Spinal cord (tissue), 10 donors: Measurements from ENCODE around the gene NEURL1B. TPM values are rescaled to one million over a fixed set of nuclear protein-coding genes. Genes with fewer than 3 reads are reported as not detected.
"Not testable (repeated sequence)": the region's sequence is repeated elsewhere in the genome, so short reads cannot be mapped to it uniquely, and the experiment has no call there.

Experiments
- DNase-seq, 6 donors: peaks; one replicate each; pipeline versions ENCODE4 v3.0.0 to v3.0.0-alpha.2; 2013 to 2015; ENCODE audit warnings: low spot score in 6 of 6, low read depth in 4 of 6
- H3K27ac ChIP-seq: one replicate; pipeline ENCODE4 v1.5.1; 2013; ENCODE audit warnings: low read depth, low read length, control low read depth
- H3K27me3 ChIP-seq: one replicate; pipeline ENCODE4 v1.6.1; 2013; ENCODE audit warnings: low read length; ENCODE audit not compliant: control insufficient read depth, insufficient read depth
- H3K36me3 ChIP-seq: one replicate; pipeline ENCODE4 v1.6.1; 2013; ENCODE audit warnings: low read length; ENCODE audit not compliant: control insufficient read depth, insufficient read depth
- H3K4me1 ChIP-seq: one replicate; pipeline ENCODE4 v1.6.1; 2013; ENCODE audit warnings: low read length; ENCODE audit not compliant: control insufficient read depth, insufficient read depth
- H3K4me3 ChIP-seq: one replicate; pipeline ENCODE4 v1.5.1; 2013; ENCODE audit warnings: low read depth, low read length, control low read depth
- H3K9me3 ChIP-seq: one replicate; pipeline ENCODE4 v1.6.1; 2013; ENCODE audit warnings: low read length; ENCODE audit not compliant: control insufficient read depth, insufficient read depth
- WGBS: methylation state at CpG from one replicate; pipeline ENCODE4 v1.1.5; 2013; ENCODE audit warnings: missing lambda C conversion rate; ENCODE audit not compliant: insufficient coverage; 5-methylcytosine and 5-hydroxymethylcytosine counted together
- polyA plus RNA-seq, 2 donors: library from polyadenylated mRNA; unstranded; fragments of 120-200 nt; gene quantifications; one replicate each; pipeline ENCODE4 v1.2.1, GENCODE V29; 2013; ENCODE audit not compliant: insufficient read length in 2 of 2
- total RNA-seq, 2 donors: library from RNA; depleted of rRNA in 1 of 2; stranded (reverse); fragments of 120-200 nt in 1 of 2; fragments of >200 nt in 1 of 2; gene quantifications; one replicate each; pipeline versions ENCODE4 v1.2.3 to v1.2.4, GENCODE V29; 2013 to 2014
- donor health status: healthy.

The NEURL1B gene
- total and polyA plus RNA-seq, 4 donors = 8.5 to 17.4 (median 16.5) TPM

DNA sequence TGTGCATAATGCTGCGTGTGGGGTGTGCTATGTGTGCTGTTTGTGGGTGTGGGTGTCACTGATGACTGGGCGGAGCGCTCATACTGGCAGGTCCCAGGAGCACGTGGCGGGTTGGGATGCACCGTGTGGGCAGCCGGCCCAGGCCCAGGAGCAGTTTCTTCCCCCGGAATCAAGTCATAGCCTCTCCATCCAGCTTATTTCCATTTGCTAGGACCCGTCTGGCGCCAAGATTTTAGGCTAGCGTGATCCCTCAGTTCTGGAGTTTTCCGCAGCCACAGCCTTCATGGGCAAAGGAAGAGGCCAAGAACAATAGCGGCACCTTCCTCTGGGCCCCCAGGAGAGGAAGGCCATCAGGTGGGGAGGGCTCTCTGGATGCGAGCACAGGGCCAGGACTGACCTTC lies 43.3 kb upstream of the NEURL1B start:
- Histone ChIP-seq H3K9me3 (no peaks in the 10 kb centered on the region), H3K4me3 (no peak overlapping the region), H3K36me3 (no peaks in the 10 kb centered on the region), H3K4me1 (peaks cover 20% of the 10 kb centered on the region), H3K27ac (no peak overlapping the region), H3K27me3 (no peaks in the 10 kb centered on the region)
- 92% methylated on average over 14 of the region's 14 CpGs for WGBS
- DNase-seq = no peak

DNA sequence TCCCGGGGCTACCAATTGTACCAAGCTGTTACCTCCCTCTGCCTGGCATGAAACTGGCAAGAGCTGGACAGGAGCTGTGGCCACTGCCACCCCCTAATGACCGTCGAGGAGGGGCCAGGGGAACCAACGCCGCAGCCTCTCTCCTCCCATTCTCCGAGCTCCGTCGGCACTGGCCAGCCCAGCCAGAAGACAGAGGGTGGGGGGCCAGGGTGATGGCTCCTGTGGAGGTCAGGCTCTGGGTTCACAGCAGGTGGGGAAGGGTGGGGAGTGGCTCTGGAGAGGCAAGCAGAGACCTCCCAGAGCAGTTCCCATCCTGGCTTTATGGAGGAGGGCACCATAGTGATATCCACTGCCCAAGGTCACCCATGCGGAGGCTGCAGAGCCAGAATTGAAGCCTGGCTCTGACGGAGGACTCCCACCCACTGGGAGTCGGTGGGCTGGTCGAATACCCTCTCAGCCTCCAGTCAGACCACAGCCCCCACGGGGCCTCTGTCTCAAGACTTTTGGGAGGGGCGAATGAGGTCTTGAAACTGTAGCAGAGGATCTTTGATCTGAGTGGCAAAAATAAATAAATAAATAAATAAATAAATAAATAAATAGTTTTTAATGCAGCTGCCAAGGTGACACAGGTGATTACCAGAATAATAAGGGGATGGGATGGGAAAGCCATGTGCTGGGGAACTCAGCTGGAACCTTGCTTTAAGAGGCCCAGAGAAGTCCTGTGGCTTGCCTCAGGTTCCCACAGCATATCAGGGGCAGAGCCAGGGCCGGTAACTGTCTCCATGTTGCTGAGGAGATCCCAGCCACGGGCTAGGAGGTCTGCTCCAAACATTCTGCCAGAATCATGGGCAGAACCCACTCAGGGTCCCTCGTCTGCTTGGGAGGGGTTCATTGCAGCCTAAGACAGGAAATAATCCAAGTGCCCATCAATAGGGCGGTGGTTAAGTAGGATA lies 42.5 kb upstream of the NEURL1B start:
- Histone ChIP-seq H3K4me1 (peaks cover 27% of the 10 kb centered on the region), H3K9me3 (no peaks in the 10 kb centered on the region), H3K36me3 (no peaks in the 10 kb centered on the region), H3K27ac (no peak overlapping the region), H3K4me3 (no peak overlapping the region), H3K27me3 (no peaks in the 10 kb centered on the region)
- WGBS = 57% methylated on average over 12 of the region's 18 CpGs
- no peak for DNase-seq

DNA sequence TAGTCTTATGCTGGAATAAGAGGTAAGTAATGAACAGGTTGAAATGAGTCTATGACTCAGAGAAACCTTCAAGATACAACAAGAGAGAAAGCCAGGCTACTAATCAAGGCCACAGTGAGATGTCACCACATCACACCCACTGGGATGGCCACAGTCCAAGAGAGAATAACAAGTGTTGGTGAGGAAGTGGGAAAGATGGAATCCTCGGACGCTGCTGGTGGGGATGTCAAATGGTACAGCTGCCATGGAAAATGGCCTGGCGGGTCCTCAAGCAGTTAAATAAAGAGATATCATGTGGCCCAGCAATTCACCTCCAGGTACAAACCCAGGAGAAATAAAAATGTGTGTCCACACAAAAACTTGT lies 41.9 kb upstream of the NEURL1B start:
- Histone ChIP-seq H3K27ac (no peak overlapping the region), H3K36me3 (no peaks in the 10 kb centered on the region), H3K4me3 (no peak overlapping the region), H3K4me1 (peaks cover 34% of the 10 kb centered on the region), H3K9me3 (no peaks in the 10 kb centered on the region), H3K27me3 (no peaks in the 10 kb centered on the region)
- WGBS = 90% methylated on average over 2 of the region's 3 CpGs
- DNase-seq = no peak

DNA sequence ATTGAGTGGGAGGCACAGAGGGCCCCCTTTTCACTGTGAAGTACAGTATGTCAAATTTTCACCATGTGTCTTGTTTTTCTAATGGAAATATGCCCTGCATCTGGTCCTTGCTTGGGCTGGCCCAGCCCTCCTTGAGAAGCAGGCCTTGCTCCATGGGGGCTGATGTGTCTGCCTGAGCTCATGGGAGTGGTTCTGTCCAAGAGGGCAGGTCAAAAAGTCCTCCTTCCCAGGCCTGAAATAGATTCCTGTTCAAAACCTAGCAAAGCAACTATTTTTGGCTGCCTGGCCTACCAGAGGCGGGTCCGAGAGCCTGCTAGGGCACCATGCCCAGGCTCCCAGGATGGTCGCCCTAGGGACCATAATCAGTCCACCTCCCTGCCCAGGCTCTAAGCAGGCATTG lies 40.5 kb upstream of the NEURL1B start:
- no peak for DNase-seq
- Histone ChIP-seq H3K9me3 (no peaks in the 10 kb centered on the region), H3K4me1 (peaks cover 34% of the 10 kb centered on the region), H3K27ac (no peak overlapping the region), H3K27me3 (no peaks in the 10 kb centered on the region), H3K36me3 (no peaks in the 10 kb centered on the region), H3K4me3 (no peak overlapping the region)
- 90% methylated on average over 3 of the region's 3 CpGs for WGBS

DNA sequence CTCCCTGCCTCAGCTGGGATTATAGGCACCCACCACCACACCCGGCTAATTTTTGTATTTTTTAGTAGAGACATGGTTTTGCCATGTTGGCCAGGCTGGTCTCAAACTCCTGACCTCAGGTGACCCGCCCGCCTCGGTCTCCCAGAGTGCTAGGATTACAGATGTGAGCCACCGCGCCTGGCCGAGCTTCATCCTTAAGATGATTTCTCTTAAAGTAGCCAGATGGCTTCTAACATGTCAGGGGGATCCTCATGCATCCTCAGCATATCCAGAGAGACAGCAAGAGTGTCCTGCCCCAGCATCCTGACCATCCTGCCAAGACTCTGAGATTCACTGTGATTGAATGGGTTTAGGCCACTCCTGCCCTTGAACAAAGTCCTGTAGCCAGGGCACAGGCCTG lies 39.5 kb upstream of the NEURL1B start:
- not testable (repeated sequence) for H3K36me3 ChIP-seq, DNase-seq, H3K9me3 ChIP-seq, H3K27me3 ChIP-seq, H3K4me3 ChIP-seq
- Histone ChIP-seq H3K27ac (peak overlapping the region; percentile 91), H3K4me1 (peaks cover 34% of the 10 kb centered on the region)
- 82% methylated on average over 3 of the region's 7 CpGs for WGBS

DNA sequence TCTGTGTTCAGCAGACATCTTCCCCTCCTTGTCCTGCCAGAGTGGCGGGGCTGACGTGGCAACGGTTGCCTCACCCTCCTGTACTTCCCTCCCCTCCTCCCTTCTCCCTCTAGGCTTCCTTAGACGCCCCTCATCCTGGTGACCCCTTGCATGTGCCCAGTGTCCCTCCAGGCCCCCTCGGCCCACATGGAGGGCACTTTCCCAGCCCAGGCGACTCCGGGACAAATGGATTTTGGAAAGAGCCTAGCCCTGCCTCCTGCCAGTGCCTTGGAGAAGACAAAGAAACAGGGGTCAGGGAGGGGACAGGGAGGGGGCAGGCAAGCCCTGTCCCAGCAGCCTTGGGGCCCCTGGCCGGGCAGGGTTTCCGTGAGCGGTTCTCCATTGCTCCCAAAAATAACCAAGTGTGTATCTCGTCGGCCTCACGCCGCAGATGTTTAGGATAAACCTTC lies 38.3 kb upstream of the NEURL1B start:
- WGBS = 35% methylated on average over 11 of the region's 14 CpGs
- H3K4me3 ChIP-seq = no peak overlapping the region
- no peaks in the 10 kb centered on the region for H3K9me3 ChIP-seq
- peak in 2 of 6 donors; percentile 5 to 34 for DNase-seq
- peak overlapping the region; percentile 91 for H3K27ac ChIP-seq
- H3K36me3 ChIP-seq = no peaks in the 10 kb centered on the region
- no peaks in the 10 kb centered on the region for H3K27me3 ChIP-seq
- peaks cover 34% of the 10 kb centered on the region for H3K4me1 ChIP-seq

DNA sequence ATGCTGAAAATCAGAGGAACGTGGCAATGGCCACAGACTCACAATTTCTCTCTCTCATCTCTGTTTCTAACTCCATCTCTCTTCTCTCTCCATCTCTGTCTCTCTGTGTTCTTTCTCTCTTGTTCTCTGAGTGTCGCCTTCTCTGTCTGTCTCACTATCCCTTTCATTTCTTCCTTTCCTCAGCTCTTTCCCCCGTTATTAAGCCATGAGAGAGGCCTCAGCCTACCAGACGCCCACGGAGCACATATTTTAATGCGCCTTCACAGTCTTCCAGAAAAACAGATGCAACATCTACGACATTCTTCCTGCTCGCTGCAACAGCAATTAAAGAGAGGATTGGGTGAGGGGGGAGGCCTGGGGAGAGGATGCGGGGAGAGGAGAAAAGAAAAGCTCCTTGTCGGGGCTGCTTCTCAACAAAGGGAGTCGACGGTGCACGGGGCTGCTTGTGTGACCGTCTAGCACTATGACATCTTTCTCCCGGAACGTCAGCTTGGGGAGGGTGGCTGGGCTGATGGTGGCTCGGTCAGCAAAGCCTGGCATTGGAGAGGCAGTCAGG lies 37.7 kb upstream of the NEURL1B start:
- no peak overlapping the region for H3K4me3 ChIP-seq
- peaks cover 31% of the 10 kb centered on the region for H3K4me1 ChIP-seq
- H3K27me3 ChIP-seq = no peaks in the 10 kb centered on the region
- WGBS = 30% methylated on average over 12 of the region's 17 CpGs
- H3K9me3 ChIP-seq = no peaks in the 10 kb centered on the region
- peak in 3 of 6 donors; percentile 17 to 68 (median 63) for DNase-seq
- peak overlapping the region; percentile 91 for H3K27ac ChIP-seq
- H3K36me3 ChIP-seq = no peaks in the 10 kb centered on the region

DNA sequence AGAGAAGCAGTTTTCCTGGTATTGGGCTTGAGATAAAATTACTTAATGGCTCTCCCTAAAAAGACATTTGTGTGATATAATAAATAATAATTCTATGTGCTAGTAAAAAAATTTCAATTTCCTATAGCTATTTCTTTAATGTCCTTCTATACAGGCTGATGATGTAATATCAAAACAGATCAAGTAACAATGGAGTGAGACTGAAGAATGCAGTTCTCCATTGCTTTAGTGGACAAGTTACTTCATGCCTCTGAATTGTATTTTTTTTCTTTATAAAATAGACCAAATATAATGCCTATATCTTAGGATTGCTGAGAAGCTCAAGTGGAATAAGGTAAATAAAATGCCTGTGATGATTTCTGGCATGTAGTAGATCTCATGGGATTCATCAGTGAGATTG lies 35.6 kb upstream of the NEURL1B start:
- Histone ChIP-seq H3K4me1 (peaks cover 28% of the 10 kb centered on the region), H3K4me3 (no peak overlapping the region), H3K36me3 (no peaks in the 10 kb centered on the region), H3K9me3 (no peaks in the 10 kb centered on the region), H3K27ac (no peak overlapping the region), H3K27me3 (no peaks in the 10 kb centered on the region)
- no peak for DNase-seq

DNA sequence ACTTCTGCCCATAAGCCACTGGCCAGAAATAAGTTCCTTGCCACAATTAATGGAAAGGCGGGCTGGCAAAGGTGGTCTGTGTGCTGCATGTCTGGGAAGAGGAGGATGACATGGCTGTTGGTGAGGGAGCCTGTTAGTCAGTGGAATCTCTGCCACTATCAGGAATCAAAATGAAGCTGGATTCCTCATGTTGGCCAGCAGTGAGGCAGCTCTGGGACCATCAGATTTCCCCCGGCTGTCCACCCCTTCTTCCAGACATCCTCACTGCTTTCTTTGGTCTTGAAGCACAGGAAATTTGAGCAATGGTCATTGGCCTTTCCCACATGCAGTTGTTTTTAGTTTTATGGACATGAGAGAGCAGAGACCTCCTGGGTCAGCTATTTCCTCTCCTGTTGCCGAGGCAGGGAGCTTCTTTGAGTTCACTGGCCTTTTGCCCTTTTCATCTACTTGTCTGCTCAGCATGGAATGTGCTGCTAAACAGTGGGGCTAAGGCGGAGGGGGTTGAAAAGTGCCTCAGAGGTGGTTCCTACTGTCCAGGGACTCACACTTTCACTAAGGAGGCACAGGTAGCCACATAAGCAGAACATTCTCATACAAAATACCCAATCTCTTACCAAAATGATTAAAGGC lies 34.8 kb upstream of the NEURL1B start:
- Histone ChIP-seq H3K27me3 (no peaks in the 10 kb centered on the region), H3K27ac (no peak overlapping the region), H3K36me3 (no peaks in the 10 kb centered on the region), H3K4me3 (no peak overlapping the region), H3K9me3 (no peaks in the 10 kb centered on the region), H3K4me1 (peaks cover 23% of the 10 kb centered on the region)
- DNase-seq = no peak
- WGBS = no CpG with 5 or more reads among the region's 4 CpGs
